GM12864 (cell line): ENCODE results near the gene CPEB4.

Source experiments
- DNase-seq: peaks from one replicate; pipeline ENCODE4 v3.0.0-alpha.2; 2011; ENCODE audit warnings: low read depth
- H3K4me3 ChIP-seq: 2 replicates; pipeline ENCODE4 v1.5.1; 2011; ENCODE audit warnings: mild to moderate bottlenecking, low read depth, low read length, control low read depth
- TF ChIP-seq, protein P1 (sequence below): IDR thresholded peaks from 2 replicates; pipeline ENCODE4 v1.5.1; 2011; ENCODE audit warnings: low read depth, mild to moderate bottlenecking, moderate library complexity, low read length, control low read depth, inconsistent platforms; ENCODE audit errors: missing control alignments

The CPEB4 gene

GRCh38 chr5:173946323-173946722 lies 58.2 kb downstream of the CPEB4 start:
- no peak for DNase-seq
- no peak overlapping the region for H3K4me3 ChIP-seq
- TF ChIP-seq, protein P1, sequence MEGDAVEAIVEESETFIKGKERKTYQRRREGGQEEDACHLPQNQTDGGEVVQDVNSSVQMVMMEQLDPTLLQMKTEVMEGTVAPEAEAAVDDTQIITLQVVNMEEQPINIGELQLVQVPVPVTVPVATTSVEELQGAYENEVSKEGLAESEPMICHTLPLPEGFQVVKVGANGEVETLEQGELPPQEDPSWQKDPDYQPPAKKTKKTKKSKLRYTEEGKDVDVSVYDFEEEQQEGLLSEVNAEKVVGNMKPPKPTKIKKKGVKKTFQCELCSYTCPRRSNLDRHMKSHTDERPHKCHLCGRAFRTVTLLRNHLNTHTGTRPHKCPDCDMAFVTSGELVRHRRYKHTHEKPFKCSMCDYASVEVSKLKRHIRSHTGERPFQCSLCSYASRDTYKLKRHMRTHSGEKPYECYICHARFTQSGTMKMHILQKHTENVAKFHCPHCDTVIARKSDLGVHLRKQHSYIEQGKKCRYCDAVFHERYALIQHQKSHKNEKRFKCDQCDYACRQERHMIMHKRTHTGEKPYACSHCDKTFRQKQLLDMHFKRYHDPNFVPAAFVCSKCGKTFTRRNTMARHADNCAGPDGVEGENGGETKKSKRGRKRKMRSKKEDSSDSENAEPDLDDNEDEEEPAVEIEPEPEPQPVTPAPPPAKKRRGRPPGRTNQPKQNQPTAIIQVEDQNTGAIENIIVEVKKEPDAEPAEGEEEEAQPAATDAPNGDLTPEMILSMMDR, result no peak

GRCh38 chr5:173950829-173951228 lies 62.7 kb downstream of the CPEB4 start:
- DNase-seq, result no peak
- no peak overlapping the region for H3K4me3 ChIP-seq
- TF ChIP-seq, protein P1, result no peak

- no peak overlapping the region for H3K4me3 ChIP-seq
- TF ChIP-seq, protein P1, result no peak
- DNase-seq, result no peak
Measured at GRCh38 chr5:173953528-173954090, 65.5 kb downstream of the CPEB4 start.

DNA sequence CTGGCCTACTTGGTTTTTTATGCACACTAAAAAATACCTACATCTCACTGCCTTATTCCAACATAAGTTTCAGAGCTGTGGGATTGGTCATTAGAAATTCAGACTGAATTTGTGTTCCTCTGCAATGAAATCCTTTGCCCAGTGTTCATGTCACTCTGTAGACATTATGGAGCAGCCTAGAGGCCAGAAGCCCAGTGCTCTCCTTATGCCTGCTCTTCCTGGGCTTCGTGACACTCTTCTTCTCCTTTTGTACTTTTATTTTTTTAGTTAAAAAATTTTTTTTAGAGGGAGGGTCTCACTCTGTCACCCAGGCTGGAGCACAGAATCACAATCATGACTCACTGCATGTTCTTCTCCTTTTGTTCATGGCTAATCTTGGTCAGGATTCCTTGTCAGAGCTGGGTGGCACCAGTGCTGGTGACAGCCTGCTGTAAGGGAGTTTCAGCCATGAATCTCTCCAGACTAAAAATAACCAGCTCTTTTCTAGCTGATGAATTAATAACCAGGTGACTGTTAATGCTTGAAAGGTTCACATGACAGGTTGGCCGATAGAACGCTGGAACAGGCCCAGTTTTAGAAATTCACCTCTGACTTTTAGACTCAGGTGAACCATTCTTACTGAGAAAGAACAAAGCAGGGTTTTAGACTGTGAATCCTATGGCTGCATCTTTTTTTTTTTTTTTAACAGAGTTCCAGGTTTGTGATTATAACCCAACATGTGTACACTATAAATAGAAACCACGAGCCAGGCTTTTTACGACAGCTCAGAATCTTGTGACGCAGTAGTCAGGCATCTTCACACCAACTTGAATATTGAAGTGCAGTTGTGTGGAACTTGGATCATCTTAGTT lies 66.7 kb downstream of the CPEB4 start:
- no peak for DNase-seq
- no peak overlapping the region for H3K4me3 ChIP-seq
- TF ChIP-seq, protein P1, result no peak

- no peak for DNase-seq
- no peak overlapping the region for H3K4me3 ChIP-seq
- TF ChIP-seq, protein P1, result no peak
Measured at GRCh38 chr5:173960986-173961385, 72.8 kb downstream of the CPEB4 start.

DNA sequence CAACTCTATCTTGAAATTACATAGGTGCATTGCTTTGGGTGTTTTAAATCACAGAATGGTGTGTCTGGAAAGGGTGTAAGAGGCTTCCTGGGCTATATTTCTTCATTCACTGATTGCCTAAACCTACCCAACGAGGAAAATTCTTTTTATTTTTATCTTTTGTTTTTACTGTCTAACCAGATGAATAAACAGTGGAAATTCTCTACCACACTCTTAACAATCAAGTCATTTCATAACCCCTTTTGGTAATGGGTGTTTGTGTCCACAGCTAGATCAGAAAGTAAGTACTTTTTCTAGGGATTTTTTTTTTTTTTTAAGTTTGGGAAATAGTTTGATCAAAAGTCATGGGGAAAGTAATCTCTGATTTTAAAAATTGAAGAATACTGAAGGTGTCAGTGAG lies 73.3 kb downstream of the CPEB4 start:
- TF ChIP-seq, protein P1, result no peak
- DNase-seq, result no peak
- no peak overlapping the region for H3K4me3 ChIP-seq
